PC-3 (cell line): Measurements from ENCODE around the gene HEATR9.

ENCODE experiments used
- EZH2 ChIP-seq: fragments of 300-600 bp; sonication (generic); IDR thresholded peaks from one replicate; pipeline ENCODE4 v1.6.1; 2017; ENCODE audit warnings: antibody characterized with exemption, mild to moderate bottlenecking, low read length; ENCODE audit not compliant: unreplicated experiment
- EZH2phosphoT487 ChIP-seq: fragments of 300-600 bp; sonication (generic); IDR thresholded peaks from 2 replicates; pipeline ENCODE4 v1.6.1; 2018; ENCODE audit warnings: mild to moderate bottlenecking, antibody characterized with exemption, low read length, borderline replicate concordance
- TF ChIP-seq, protein P1 (sequence below): fragments of 300-600 bp; sonication (generic); conservative IDR thresholded peaks from 2 replicates; pipeline ENCODE4 v1.5.1; 2017; ENCODE audit warnings: antibody characterized with exemption, low read depth, mild to moderate bottlenecking, low read length

DNA sequence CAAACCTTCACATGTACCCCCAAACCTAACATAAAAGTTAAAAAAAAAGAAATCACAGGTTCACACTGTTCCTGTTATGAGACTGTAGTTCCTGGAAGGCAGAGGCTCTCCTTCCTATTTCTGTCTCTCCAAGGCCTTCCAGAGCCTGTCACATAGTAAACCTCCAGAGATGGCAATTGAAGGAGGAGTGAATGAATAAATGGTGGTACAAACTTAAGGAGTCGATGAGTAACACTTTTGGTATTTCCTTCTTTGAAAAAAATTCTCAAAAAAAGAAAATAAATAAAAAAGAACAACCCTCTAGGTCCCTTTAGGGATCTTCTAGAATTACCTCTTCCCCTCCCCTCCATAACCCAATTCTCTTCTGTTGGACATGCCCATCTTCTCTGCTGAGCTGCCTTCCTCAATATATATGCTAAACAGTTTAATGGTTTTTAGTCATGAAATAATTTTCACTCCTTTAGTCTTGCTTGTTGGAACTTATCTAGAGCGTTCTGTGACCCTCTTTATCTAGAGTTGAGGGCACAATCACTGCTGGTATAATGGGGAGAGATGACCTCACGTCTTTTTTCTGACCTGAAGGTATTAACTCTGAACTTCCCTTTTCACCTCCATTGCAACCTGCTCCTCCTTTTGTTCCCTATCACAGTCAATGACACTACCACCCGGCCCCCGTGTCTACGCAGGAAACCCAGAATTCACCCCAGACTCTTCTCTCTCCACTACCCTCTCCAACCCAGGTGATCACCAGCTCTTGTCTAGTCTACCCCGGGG is 61.1 kb downstream of the HEATR9 start:
- TF ChIP-seq, protein P1, sequence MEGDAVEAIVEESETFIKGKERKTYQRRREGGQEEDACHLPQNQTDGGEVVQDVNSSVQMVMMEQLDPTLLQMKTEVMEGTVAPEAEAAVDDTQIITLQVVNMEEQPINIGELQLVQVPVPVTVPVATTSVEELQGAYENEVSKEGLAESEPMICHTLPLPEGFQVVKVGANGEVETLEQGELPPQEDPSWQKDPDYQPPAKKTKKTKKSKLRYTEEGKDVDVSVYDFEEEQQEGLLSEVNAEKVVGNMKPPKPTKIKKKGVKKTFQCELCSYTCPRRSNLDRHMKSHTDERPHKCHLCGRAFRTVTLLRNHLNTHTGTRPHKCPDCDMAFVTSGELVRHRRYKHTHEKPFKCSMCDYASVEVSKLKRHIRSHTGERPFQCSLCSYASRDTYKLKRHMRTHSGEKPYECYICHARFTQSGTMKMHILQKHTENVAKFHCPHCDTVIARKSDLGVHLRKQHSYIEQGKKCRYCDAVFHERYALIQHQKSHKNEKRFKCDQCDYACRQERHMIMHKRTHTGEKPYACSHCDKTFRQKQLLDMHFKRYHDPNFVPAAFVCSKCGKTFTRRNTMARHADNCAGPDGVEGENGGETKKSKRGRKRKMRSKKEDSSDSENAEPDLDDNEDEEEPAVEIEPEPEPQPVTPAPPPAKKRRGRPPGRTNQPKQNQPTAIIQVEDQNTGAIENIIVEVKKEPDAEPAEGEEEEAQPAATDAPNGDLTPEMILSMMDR, result no peak
- no peak for TF ChIP-seq EZH2
- no peak for TF ChIP-seq EZH2phosphoT487
